ENCODE results near the gene CD40.
A peak's percentile ranks its signal among the peaks of the same experiment; 100 is the strongest.

Gene CD40

GRCh38 chr20:46123482-46124245, 5.5 kb downstream of the CD40 start:
- DNase-seq, result no peak

- no peak for DNase-seq
Measured at GRCh38 chr20:46126440-46127056, 8.4 kb downstream of the CD40 start.

- DNase-seq, result no peak
Measured at GRCh38 chr20:46127396-46128010, 9.4 kb downstream of the CD40 start.

GRCh38 chr20:46128310-46129151, 10.4 kb downstream of the CD40 start:
- no peak for DNase-seq

- DNase-seq, result no peak
Measured at GRCh38 chr20:46129955-46130481, 11.9 kb downstream of the CD40 start.

- DNase-seq, result no peak
Measured at GRCh38 chr20:46130534-46130933, 12.4 kb downstream of the CD40 start.

GRCh38 chr20:46131396-46131795, 13.3 kb downstream of the CD40 start:
- no peak for DNase-seq

DNA sequence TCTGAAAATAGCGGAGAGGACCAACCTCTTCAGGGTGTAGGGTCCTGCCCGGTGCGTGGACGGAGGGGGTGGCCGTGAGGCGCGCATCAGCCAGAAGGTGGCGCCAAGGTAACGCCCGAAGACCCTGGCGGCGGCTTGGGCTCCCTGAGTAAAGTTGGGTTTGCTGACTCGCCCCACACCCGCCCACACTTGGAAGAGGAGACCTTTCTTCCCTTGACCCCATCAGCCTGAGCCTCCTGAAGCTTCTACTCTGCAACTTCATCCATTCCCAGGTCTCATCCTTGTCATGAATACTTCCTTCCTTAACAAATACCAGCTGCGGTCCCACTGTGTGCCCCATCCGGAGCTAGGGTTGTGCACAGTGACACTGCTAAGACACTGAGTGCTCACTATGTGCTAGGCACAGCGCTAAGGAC, 14.6 kb downstream of the CD40 start:
- peak; percentile 38 to 59 for DNase-seq

GRCh38 chr20:46133886-46134654, 16.0 kb downstream of the CD40 start:
- no peak for DNase-seq

GRCh38 chr20:46134716-46135115, 16.6 kb downstream of the CD40 start:
- no peak for DNase-seq

DNA sequence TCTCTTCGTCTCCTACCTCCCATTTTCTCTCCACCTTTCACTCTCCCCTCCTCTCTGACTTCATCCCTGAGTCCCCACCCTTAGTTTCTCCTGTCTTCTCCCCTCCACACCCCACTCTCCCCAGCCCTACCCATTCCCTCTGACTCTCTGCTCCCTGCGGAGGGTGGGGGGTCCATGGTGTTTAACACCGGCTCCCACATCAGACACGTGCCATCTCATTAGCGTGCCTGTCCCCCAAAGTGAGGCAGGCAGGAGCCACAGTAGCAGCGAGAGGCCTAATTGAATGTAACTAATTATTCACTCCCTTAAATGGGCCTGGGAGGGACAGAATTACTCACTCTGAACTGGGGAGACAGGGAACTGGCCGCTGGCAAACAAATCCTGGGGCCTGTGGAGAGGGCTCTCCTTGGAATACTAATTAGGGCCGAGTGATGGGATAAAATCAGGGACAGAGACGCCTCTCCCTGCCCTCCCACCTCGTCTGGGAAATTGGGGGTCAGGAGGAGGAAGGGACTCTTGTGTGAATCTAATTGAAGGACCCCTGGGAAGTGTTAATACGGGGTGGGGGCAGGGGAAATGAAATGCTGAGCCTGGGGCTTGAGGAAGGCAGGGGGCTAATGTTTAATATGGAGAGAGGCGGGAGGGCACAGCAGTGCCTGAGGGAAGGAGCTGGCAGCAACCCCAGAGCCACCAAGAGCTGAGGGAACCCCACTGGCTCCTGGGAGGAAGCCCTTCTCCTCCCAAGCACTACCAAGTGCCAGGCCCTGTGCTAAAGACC, 17.9 kb downstream of the CD40 start:
- no peak for DNase-seq

DNA sequence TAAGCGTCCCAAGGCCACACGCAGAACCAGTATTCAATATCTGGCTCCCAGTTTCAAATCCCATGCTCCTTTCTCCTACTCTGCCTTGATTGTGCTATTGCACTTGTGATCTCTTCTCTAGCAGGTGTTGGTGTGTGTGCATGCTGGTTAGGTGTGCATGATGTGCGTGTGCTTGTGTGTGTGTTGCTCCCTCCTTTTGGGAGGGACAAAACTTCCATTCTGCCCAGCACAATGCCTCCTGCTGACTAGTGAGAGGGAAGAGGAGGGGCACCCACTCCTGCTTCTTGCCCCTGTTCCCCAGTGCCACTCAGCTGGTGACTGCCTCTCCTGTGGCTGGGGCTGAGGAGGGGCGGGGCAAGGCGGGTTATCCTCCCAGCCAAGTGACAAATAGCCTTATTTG, 19.7 kb downstream of the CD40 start:
- DNase-seq, result no peak

DNA sequence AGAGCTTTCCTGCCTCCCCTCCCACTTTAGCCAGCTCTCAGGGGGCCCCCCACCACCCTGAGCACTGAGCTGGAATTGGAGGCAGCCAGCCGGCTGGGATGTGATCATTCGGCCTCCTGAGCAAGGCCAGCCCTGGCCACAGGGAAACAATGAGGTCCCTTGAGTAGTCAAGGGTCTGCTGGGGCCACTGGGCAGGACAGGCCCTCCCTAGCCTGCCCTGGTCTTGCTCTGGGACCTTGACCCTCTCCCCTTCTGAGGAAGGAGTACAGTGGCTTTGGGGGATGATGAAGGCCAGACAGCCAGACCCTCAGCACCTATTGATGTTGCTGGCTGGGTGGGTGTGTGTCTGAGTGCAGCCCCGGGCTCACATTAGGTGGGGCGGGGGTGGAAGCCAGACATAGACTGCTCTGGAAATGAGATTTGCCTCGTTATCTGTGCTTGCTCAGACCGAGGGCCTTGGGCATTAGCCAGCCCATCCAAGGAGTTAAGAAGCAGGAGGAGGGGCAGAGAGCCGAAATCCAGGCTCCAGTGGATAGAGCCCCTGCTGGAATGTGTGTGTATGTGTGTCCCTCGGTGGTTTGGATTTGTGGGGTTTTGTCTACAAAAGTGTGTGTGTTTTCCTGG, 21.3 kb downstream of the CD40 start:
- DNase-seq, result no peak

- no peak for DNase-seq
Measured at GRCh38 chr20:46139908-46140482, 21.9 kb downstream of the CD40 start.

- DNase-seq, result no peak
Measured at GRCh38 chr20:46142124-46142523, 24.0 kb downstream of the CD40 start.

GRCh38 chr20:46144432-46145025, 26.4 kb downstream of the CD40 start:
- DNase-seq, result no peak

DNA sequence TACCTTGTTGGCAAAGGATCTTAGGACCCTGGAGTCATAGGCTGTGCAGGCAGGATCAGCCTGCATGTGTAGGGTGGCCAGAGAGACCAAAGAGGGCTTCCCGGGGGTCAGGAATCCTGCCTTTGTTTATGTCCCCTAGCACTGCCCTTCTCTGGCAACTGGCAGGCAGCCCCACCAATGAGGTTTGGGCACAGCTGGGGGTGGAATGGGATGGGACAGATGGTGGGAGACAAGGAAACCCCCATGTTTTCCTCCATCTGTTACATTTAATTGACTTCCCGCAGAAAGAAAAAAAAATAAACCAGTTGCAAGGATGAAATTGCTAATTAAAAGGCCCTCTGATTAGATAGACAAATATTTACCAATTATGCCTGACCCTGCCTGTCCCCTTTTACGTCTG, 27.6 kb downstream of the CD40 start:
- no peak for DNase-seq

GRCh38 chr20:46148313-46149208, 30.4 kb downstream of the CD40 start:
- DNase-seq, result no peak

DNA sequence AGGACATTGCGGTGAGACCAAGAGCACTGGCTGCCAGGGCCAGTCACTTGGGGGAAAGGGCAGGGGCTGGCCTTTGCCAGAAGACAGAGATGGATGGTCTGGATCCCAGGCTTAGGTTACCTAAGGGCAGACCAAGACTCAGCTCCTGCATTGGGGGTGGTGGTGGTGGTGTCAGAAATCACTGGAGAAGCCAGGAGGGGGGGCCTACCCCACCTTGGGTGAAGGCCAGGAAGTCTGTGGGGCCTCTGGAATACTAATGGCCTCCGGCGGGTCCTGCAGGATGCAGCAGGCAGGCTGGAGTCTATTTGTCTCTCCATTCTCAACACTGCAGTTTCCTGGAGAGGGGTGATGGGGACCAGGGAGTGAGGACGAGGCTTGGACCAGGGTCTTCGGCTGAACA, 32.8 kb downstream of the CD40 start:
- no peak for DNase-seq

All from activated CD4-positive, alpha-beta T cell treated with anti-CD3 and anti-CD28 coated beads for 4 hours (primary cell).